HepG2 (cell line): ENCODE data around the gene ENPP1. TPM values are rescaled to one million over a fixed set of nuclear protein-coding genes. Genes with fewer than 3 reads are reported as not detected.

Source experiments
- FOXM1 ChIP-seq: sonication (generic); formaldehyde crosslinking; IDR thresholded peaks from 2 replicates; pipeline ENCODE4 v1.5.0; 2020; ENCODE audit warnings: missing genetic modification reagents
- FUBP1 ChIP-seq: sonication (generic); formaldehyde crosslinking; IDR thresholded peaks from 2 replicates; pipeline ENCODE4 v1.5.1; 2020; ENCODE audit warnings: missing genetic modification reagents, mild to moderate bottlenecking, borderline replicate concordance
- KLF12 ChIP-seq: sonication (generic); formaldehyde crosslinking; IDR thresholded peaks from 2 replicates; pipeline ENCODE4 v1.4.0; 2020; ENCODE audit warnings: missing genetic modification reagents, borderline replicate concordance
- PAWR ChIP-seq: sonication (generic); formaldehyde crosslinking; IDR thresholded peaks from 2 replicates; pipeline ENCODE4 v1.4.0; 2020; ENCODE audit warnings: missing genetic modification reagents, mild to moderate bottlenecking, borderline replicate concordance
- PCBP1 ChIP-seq: fragments of 200-400 bp; formaldehyde crosslinking; IDR thresholded peaks from 2 replicates; pipeline ENCODE4 v1.6.1; 2017; ENCODE audit warnings: mild to moderate bottlenecking, low read depth, low read length, borderline replicate concordance
- SMAD1 ChIP-seq: sonication (generic); formaldehyde crosslinking; IDR thresholded peaks from 2 replicates; pipeline ENCODE4 v1.4.0; 2020; ENCODE audit warnings: missing genetic modification reagents, low read depth, mild to moderate bottlenecking, borderline replicate concordance
- TBX3 ChIP-seq: fragments of 450-650 bp; IDR thresholded peaks from 2 replicates; pipeline ENCODE4 v1.6.1; 2017; ENCODE audit warnings: antibody characterized with exemption, mild to moderate bottlenecking, inconsistent platforms, borderline replicate concordance
- TCF7 ChIP-seq: sonication (generic); IDR thresholded peaks from 2 replicates; pipeline ENCODE4 v1.6.1; 2016; ENCODE audit warnings: antibody characterized with exemption, low read depth
- ZBTB10 ChIP-seq: sonication (generic); formaldehyde crosslinking; IDR thresholded peaks from 2 replicates; pipeline ENCODE4 v1.4.0; 2020; ENCODE audit warnings: missing genetic modification reagents, borderline replicate concordance
- ZNF232 ChIP-seq: sonication (generic); formaldehyde crosslinking; IDR thresholded peaks from 2 replicates; pipeline ENCODE4 v1.4.0; 2020; ENCODE audit warnings: missing genetic modification reagents, borderline replicate concordance
- ZNF468 ChIP-seq: sonication (generic); formaldehyde crosslinking; IDR thresholded peaks from 2 replicates; pipeline ENCODE4 v1.8.0; 2022; ENCODE audit warnings: mild to moderate bottlenecking, moderate library complexity, missing genetic modification reagents
- ZNF556 ChIP-seq: sonication (generic); formaldehyde crosslinking; IDR thresholded peaks from 2 replicates; pipeline ENCODE4 v1.4.0; 2020; ENCODE audit warnings: mild to moderate bottlenecking, missing genetic modification reagents, borderline replicate concordance
- ZNF557 ChIP-seq: sonication (generic); formaldehyde crosslinking; IDR thresholded peaks from 2 replicates; pipeline ENCODE4 v1.4.0; 2020; ENCODE audit warnings: missing genetic modification reagents
- ZNF782 ChIP-seq: sonication (generic); formaldehyde crosslinking; IDR thresholded peaks from 2 replicates; pipeline ENCODE4 v1.4.0; 2020; ENCODE audit warnings: missing genetic modification reagents, mild to moderate bottlenecking, borderline replicate concordance
- polyA plus RNA-seq, 8 experiments: library from polyadenylated mRNA; depleted of rRNA in 3 of 8; stranded (reverse) in 7 of 8; unstranded in 1 of 8; fragments of >200 nt; fragmentation: Illumina TruSeq in 4 of 8; extraction: Trizol in 4 of 8; gene quantifications; 2 replicates each; pipeline versions ENCODE4 v1.2.1 to v1.2.3, GENCODE V29; 2011 to 2016; ENCODE audit warnings: low read depth in 4 of 8, missing spikeins in 1 of 8, mixed read lengths in 1 of 8; ENCODE audit not compliant: insufficient read depth in 1 of 8
- total RNA-seq, 5 experiments: library from RNA; depleted of rRNA; stranded (reverse); fragments of >200 nt; fragmentation: Illumina TruSeq; extraction: Trizol; gene quantifications; 2 replicates each; pipeline ENCODE4 v1.2.3, GENCODE V29; 2016; ENCODE audit warnings: low read depth in 1 of 5
- TF ChIP-seq, protein P1 (sequence below): sonication (generic); formaldehyde crosslinking; IDR thresholded peaks from 2 replicates; pipeline ENCODE4 v1.4.0; 2020; ENCODE audit warnings: mild to moderate bottlenecking, low read depth, missing genetic modification reagents
- TF ChIP-seq, protein P2 (sequence below): sonication (generic); formaldehyde crosslinking; IDR thresholded peaks from 2 replicates; pipeline ENCODE4 v1.5.1; 2020; ENCODE audit warnings: mild to moderate bottlenecking, missing genetic modification reagents, borderline replicate concordance

Gene ENPP1
- total and polyA plus RNA-seq, 2 of the 13 experiments (the other 11 are each of a cell fraction or from before 2014, with no cell fraction given): 56.5 to 160 TPM

GRCh38 chr6:131937703-131938631 is 130.1 kb downstream of the ENPP1 start (continued):
- TF ChIP-seq, protein P1, sequence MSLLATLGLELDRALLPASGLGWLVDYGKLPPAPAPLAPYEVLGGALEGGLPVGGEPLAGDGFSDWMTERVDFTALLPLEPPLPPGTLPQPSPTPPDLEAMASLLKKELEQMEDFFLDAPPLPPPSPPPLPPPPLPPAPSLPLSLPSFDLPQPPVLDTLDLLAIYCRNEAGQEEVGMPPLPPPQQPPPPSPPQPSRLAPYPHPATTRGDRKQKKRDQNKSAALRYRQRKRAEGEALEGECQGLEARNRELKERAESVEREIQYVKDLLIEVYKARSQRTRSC (CRISPR knock-in tag): no peak
- TF ChIP-seq PCBP1 (no peak), ZBTB10 (CRISPR knock-in tag) (no peak), ZNF782 (CRISPR knock-in tag) (no peak; the same call in 1 of the 2 replicates), SMAD1 (CRISPR knock-in tag) (no peak), ZNF468 (CRISPR knock-in tag) (no peak), PAWR (CRISPR knock-in tag) (no peak), ZNF232 (peak; percentile 31; the same call in 1 of the 2 replicates), ZNF557 (CRISPR knock-in tag) (peak; percentile 43; the same call in 1 of the 2 replicates), TBX3 (peak; percentile 86), ZNF556 (CRISPR knock-in tag) (peak; percentile 89; the same call in 1 of the 2 replicates), TCF7 (peak; percentile 84), FOXM1 (CRISPR knock-in tag) (no peak), FUBP1 (CRISPR knock-in tag) (no peak), KLF12 (CRISPR knock-in tag) (0 out of 2 replicates have a peak, but pooled peaks have one; percentile 8)
- TF ChIP-seq, protein P2, sequence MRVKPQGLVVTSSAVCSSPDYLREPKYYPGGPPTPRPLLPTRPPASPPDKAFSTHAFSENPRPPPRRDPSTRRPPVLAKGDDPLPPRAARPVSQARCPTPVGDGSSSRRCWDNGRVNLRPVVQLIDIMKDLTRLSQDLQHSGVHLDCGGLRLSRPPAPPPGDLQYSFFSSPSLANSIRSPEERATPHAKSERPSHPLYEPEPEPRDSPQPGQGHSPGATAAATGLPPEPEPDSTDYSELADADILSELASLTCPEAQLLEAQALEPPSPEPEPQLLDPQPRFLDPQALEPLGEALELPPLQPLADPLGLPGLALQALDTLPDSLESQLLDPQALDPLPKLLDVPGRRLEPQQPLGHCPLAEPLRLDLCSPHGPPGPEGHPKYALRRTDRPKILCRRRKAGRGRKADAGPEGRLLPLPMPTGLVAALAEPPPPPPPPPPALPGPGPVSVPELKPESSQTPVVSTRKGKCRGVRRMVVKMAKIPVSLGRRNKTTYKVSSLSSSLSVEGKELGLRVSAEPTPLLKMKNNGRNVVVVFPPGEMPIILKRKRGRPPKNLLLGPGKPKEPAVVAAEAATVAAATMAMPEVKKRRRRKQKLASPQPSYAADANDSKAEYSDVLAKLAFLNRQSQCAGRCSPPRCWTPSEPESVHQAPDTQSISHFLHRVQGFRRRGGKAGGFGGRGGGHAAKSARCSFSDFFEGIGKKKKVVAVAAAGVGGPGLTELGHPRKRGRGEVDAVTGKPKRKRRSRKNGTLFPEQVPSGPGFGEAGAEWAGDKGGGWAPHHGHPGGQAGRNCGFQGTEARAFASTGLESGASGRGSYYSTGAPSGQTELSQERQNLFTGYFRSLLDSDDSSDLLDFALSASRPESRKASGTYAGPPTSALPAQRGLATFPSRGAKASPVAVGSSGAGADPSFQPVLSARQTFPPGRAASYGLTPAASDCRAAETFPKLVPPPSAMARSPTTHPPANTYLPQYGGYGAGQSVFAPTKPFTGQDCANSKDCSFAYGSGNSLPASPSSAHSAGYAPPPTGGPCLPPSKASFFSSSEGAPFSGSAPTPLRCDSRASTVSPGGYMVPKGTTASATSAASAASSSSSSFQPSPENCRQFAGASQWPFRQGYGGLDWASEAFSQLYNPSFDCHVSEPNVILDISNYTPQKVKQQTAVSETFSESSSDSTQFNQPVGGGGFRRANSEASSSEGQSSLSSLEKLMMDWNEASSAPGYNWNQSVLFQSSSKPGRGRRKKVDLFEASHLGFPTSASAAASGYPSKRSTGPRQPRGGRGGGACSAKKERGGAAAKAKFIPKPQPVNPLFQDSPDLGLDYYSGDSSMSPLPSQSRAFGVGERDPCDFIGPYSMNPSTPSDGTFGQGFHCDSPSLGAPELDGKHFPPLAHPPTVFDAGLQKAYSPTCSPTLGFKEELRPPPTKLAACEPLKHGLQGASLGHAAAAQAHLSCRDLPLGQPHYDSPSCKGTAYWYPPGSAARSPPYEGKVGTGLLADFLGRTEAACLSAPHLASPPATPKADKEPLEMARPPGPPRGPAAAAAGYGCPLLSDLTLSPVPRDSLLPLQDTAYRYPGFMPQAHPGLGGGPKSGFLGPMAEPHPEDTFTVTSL (CRISPR knock-in tag): peak; percentile 99
